ENCODE results near the gene DOLPP1.

DOLPP1 gene

DNA sequence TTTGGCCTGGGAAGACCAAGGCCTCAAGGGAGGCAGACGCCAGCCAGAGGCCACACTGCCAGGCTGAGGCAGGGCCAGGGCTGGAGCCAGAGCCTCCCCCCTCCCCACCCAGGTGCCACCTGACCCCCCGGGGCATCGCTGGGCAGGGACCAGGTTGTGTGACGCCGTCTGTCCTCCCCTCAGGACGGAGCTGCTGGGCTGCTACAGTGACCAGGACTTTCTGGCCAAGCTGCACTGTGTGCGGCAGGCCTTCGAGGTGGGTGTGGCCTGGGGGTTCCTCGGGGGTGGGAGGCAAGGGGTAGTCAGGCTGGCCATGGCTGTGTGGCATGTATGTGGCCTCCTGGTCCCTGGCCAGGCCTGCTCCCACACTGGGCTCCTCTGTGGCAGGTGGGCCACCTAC lies 17.9 kb upstream of the DOLPP1 start:
- no peak for DNase-seq (ENCODE audit: low read depth in 2 of 3, low spot score in 2 of 3)

DNA sequence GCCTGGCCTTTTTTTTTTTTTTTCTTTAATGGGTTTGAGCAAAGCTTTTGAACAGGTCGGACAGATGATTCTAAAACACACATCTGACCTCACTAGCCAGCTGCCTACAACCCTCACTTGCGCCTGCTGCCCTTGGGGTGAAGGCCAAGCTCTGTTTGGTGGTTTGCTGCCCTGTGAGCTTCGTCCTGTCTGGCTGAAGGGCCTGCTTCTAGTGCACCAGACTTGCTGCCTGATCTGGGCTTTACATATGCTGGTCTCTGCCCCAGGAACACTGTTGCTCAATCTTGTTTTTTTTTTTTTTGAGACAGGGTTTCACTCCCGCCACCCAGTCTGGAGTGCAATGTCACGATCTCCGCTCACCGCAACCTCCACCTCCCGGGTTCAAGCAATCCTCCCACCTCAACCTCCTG lies 16.4 kb upstream of the DOLPP1 start:
- DNase-seq (ENCODE audit: low read depth in 2 of 3, low spot score in 2 of 3): no peak

DNA sequence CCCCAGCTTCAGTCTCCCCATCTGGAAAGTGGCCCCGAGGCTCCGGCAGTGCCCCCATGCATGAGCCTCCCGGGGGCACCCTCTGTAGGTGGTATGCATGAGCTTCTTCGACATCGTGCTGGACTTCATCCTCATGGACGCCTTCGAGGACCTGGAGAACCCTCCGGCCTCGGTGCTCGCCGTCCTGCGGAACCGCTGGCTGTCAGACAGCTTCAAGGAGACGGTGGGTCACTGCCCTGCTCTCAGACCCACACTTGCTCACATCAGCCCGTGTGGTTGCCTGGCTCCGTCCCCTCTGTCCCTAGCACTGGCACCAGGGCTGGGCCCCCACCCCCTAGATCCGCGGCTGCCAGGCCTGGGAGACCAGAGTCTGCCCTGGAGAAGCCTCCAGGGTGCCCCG lies 12.8 kb upstream of the DOLPP1 start:
- no peak for DNase-seq (ENCODE audit: low read depth in 2 of 3, low spot score in 2 of 3)

DNA sequence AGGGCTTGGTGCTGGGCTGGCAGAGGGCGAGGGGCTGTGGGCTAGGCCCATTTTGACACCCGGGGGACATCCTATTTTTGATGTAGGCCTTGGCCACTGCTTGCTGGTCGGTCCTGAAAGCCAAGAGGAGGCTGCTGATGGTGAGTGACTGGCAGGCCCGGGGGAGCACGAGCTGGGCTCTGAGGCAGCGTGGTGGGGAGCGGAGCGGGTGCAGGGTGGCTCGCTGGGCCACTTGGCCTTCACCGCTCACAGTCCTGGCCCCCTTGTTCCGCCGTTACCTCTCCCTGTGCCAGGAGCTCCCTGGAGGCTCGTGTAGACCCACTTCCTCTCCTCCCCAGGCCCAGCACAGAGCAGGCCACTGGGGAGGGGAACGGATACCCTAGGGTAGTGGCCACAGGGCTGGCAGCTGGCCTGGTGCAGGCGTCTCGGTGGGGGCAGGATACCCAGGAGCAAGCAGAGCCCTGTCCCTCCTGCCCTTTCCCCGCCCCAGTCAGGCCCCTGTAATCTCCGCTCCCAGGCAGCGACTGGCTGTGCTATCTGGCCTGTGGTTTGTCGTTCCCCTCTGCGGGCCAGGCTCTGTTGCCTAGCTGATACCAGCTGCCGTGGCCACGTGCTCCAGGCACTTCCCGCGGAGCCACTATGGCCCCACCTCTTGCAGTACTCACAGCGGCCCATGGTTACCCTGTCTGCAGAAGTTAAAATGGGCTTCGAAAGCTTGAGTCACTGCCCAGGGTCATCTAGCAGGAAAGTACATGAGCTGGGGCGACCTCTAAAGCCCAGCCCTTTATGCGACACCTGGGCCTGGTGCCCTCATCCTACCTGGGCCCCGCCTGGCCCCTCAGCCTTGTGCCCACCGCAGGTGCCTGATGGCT lies 11.7 kb upstream of the DOLPP1 start:
- DNase-seq (ENCODE audit: low read depth in 2 of 3, low spot score in 2 of 3): peak in 2 of 3 experiments; percentile 30 to 49

DNA sequence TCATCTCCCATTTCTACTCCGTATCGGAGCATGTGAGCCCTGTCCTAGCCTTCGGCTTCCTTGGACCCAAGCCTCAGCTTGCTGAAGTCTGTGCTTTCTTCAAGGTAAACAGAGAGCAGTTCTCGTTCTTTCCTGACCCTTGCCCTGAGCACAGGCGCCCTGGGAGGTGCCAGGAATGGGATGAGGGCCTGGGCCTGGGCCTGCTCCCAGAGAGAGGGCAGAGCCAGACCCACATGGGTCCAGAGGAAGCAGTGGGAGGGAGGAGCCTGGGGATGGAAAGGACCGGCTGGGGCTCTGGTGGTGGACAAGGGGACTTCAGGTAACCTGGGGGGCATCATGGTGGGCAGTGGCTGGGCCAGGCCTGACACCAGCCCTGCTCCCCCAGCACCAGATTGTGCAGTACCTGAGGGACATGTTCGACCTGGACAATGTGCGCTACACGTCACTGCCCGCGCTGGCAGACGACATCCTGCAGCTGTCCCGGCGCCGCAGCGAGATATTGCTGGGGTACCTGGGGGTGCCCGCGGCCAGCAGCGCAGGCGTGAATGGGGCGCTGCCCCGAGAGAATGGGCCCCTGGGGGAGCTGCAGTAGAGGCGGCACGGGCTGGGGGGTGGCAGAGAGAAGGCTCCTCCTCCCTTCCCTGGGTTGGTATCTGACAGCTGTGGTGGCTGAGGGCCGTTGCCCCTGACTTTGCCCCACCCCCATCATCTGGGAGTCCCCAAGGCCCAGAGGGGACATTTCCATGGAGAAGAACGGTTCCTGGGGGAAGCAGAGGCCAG lies 10.9 kb upstream of the DOLPP1 start:
- DNase-seq (ENCODE audit: low read depth in 2 of 3, low spot score in 2 of 3): no peak

DNA sequence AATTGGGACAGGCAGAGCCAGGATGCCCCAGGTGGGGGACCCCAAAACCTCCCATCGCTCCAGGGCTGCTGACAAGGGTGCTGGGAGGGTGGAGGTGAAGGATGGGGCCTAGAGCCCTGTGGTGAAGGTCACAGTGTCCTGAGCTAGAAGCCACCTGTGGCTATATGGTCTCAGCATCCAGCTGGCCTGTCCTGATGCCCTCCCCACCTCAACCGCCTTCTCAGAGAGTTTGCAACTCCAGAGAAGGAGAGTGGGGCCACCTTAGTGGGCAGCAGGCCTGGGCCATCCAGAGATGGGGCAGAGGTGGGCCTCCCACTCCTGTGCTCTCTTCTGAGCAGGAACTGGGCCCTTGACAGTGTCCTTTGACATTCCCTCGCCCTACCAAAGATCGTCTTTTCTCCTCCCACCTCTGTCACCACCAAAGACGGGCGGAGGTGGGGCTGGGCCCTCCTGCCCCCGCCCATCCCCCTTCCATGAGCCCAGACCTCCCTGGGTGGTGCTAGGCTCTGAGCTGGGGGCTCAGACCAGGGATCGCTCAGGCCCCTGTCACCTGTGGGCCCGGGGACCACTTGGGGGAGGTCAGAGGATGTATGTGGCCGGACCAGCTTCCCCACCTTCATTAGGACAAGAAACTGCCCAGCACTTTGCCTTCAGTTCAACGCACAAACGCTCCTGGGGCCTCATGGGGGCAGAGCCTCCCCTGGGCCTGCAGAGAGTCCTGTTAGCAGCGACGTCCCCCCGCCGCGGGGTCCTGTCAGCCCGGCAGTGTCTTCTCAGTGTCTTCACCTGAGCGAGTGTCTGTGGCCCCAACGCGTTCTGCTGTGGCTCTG lies 10.0 kb upstream of the DOLPP1 start:
- no peak for DNase-seq (ENCODE audit: low read depth in 2 of 3, low spot score in 2 of 3)

DNA sequence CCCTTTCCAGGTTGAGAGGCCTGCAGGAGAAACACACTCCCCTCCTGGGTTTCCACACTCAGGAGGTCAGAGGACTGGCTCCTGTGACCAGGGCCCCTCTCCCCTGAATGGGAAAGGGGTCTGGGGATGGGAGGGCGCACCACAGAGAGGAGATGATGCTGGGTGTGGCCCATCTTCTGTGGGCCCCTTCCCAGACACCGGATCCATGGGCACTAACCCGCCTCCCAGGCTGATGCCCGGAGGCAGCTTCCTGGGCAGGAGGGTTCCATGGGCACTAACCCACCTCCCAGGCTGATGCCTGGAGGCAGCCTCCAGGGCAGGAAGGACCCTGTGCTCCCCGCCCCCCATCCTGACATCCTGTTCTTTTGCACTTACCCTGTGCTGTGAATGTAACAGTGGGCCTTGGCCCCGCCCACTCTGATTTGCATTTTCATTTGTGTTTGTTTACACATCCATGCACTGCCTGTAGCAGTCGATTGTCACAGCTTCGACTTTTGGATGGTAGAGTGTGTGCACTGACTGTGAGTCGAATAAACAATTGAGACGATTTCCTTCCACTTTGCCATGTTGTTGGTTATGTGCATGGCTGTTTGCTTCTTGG lies 9.3 kb upstream of the DOLPP1 start:
- no peak for DNase-seq (ENCODE audit: low read depth in 2 of 3, low spot score in 2 of 3)

DNA sequence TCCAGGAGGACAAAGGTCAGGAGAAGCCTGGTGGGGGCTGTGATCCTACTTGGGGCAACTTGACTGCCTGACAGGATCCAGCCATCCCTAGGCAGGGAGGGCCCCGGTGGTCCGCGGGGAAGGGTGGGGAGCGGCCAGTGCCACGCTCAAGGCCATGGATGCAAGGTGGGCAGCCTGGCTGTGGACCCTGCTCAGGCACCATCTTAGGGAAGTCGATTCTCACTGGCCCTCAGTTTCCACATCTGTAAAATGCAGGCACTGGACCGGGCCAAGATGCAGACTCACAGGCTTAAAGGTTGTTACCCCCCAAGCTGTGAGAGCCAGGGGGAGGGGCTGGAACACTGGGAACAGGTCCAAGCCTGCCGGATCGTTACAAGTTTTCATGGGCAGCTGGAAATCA lies 8.7 kb upstream of the DOLPP1 start:
- no peak for DNase-seq (ENCODE audit: low read depth in 2 of 3, low spot score in 2 of 3)

DNA sequence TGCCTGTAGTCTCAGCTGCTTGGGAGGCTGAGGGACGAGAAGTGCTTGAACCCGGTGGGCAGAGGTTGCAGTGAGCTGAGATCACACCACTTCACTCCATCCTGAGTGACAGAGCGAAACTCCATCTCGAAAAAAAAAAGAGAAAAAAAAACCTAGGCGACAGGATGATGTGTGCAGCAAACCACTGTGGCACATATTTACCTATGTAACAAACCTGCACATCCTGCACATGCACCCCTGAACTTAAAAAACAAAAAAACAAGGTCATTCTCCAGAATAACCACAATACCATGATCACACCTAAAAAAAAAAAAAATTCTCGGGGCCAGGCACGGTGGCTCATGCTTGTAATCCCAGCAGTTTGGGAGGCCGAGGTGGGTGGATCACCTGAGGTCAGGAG lies 7.5 kb upstream of the DOLPP1 start:
- DNase-seq (ENCODE audit: low read depth in 2 of 3, low spot score in 2 of 3): no peak

DNA sequence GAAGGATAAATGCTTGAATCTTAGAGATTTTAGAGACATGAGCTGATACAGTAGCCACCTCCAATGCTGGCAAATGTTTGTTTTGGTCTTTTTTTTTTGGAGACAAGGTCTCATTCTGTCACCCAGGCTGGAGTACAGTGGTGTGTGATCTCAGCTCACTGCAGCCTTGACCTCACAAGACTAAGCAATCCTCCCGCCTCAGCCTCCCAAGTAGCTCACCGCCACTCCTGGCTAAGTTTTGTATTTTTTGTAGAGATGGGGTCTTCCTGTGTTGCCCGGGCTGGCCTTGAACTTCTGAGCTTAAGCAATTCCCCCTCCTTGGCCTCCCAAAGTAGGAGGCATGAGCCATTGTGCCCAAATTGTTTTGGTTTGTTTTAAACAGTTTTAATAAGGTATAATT lies 6.8 kb upstream of the DOLPP1 start:
- DNase-seq (ENCODE audit: low read depth in 2 of 3, low spot score in 2 of 3): no peak

DNA sequence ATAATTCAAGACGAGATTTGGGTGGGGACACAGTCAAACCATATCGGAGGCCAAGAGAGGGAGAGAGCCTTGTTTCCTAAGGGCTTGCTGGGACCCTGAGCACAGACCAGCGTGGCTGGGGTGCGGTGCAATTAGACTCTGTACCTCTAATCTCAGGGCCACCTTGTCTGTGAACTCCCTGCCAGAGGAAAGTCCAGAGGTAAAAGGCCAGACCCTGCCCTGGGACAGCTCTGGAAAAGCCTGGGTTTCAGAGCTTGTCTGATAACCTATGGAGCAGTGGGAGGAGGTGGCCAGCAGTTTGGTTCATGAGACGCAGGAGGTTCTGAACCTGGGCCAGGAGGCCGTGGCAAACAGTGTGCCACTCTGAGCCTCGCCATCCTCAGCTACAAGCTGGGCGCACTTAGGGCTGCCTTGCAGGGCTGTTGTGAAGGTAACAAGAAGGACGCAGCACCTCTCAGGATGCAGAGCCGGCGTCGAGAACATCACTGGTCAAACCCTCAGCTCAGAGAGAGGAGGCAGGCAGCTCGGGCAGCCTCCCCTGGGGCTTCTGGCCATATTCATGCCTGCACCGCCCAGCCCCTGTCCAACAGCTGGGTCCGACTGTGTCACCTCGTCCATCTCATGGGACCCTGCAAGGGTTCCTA lies 4.8 kb upstream of the DOLPP1 start:
- no peak for DNase-seq (ENCODE audit: low read depth in 2 of 3, low spot score in 2 of 3)

DNA sequence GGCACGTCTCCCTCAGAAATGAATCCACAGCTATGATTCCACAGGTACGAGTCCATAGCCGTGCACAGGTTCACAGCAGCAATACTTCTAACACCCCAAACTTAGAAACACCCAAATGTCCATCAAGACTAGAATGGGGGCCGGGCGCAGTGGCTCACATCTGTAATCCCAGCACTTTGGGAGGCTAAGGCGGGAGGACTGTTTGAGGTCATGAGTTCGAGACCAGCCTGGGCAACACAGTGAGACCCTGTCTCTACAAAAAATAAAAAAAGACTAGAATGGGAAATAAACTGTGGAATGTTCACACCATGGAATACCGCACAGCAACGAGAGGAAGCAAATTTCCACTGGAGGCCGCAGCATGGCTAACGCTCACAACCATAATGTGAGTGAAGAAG lies 4.3 kb upstream of the DOLPP1 start:
- no peak for DNase-seq (ENCODE audit: low read depth in 2 of 3, low spot score in 2 of 3)

DNA sequence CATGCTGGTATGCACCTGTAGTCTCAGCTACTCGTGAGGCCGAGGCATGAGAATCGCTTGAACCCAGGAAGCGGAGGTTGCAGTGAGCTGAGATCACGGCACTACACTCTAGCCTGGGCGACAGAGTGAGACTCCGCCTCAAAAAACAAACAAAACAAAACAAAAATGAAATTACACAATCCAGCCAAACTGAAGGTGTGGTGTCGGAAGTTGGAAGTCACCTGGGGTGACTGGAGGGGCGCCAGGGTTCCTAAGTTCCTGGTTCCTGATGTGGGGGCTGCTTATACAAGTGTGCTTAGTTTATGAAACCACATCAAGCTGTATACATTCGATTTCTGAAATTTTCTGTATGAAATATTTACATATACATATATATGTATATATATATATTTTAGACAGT lies 3.7 kb upstream of the DOLPP1 start:
- DNase-seq (ENCODE audit: low read depth in 2 of 3, low spot score in 2 of 3): no peak

DNA sequence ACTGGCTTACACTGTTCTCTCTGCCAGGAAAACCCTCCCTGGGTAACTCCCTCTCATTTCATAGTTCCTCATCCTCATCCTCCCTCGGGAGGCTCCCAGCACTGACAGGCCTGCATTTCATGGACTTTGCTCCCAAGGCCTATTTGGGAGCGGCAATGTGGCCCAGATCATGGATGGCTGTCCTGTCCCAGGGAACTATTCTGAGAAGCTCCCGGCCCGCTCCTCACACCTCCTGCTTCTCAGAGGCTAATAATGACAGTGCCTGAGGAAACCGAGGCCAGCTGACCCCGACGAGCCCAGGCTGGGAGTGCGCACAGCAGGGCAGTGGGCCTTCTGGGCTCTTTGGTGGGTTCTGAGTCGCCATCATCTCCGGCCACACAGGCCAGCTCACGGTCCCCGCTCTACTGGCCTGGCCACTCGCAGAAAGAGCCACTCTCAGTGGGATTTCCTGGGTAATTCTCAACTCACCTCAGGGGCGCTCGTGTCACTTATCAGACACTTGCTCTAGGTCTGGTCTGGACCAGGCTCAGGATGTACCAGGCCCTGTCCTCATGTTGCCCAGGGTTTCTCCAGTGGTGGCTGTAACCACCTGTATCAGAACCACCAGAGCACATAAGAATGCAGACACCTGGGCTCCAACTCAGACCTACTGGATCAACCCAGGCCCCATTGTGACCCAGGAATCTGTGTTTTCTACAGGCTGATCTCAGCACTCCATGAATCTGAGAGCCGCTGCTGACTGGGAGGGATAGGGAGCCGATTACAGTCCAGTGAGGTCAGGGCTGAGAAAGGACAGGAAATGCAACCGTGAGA lies 2.0 kb upstream of the DOLPP1 start:
- DNase-seq (ENCODE audit: low read depth in 2 of 3, low spot score in 2 of 3): no peak

DNA sequence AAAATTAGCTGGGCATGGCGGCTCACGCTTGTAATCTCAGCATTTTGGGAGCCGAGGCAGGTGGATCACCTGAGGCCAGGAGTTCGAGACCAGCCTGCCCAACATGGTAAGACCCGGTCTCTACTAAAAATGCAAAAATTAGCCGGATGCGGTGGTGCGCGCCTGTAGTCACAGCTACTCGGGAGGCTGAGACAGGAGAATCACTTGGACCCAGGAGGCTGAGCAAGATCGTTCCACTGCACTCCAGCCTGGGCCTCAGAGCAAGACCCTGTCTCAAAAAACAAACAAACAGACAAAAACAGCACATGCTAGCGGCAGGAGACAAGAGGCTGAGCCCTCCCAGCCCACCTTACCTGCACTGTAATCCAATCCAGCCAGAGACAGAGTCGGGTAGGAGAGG lies 1.1 kb upstream of the DOLPP1 start:
- no peak for DNase-seq (ENCODE audit: low read depth in 2 of 3, low spot score in 2 of 3)

DNA sequence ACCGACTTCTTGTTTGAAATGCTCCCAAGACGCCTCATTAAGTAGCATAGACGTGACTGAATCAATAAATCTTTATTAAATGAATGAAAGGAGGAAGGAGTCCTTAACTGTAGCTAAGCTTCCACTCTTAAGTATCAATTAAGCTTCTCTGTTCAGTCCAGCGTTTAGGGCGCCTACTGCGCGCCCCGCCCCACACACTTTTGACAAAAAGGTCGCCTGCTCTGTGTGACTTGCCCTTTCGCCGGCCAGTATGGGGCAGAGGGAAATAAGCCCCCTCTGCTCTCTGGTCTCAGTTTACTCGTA lies 662 bp upstream of the DOLPP1 start:
- no peak for DNase-seq (ENCODE audit: low read depth in 2 of 3, low spot score in 2 of 3)

DNA sequence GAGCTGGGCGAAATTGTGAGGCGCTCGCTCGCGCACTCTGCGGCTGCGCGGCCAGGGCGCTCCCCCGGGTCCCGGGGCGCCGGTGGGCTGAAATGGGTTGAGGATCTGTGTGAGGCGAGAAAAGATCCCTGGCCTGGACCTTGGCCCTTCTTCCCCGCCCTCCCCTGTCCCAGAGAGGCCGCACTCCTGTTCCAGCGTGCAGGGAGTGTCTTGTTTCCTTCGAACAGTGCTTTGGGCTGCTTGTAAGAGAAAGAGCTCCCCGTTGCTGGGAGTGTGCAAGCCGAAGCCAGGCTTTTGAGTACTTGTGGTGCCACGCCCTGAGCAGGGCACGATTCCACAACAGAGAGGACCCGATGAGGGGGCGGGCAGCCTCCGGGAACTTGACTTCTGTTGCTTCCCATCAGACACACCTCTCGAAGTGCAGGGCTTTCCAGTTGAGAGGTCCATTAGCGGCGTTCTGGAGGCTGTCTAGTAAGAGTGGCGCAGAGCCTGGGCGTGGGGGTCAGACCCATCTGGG lies 535 bp downstream of the DOLPP1 start:
- DNase-seq (ENCODE audit: low read depth in 2 of 3, low spot score in 2 of 3): no peak

DNA sequence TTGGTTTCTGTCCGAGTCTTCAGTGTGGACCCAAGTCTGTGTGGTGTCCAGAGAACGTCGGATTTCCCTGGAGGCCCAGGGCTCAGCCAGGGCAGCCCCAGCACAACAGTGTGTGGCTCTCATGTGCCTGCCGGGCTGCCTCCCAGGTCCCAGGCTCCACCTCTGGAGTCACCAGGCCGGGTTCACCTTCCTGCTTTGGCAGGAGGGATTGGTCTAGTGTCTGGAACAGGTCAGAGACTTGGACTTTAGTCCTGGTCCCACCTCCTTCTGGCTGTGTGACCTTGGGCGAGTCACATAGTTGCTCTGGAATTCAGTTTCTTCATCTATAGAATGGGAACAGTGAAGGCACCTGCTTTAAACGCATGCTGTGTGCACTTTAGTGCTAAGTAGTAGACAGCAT lies 3.2 kb downstream of the DOLPP1 start:
- no peak for DNase-seq (ENCODE audit: low read depth in 2 of 3, low spot score in 2 of 3)

DNA sequence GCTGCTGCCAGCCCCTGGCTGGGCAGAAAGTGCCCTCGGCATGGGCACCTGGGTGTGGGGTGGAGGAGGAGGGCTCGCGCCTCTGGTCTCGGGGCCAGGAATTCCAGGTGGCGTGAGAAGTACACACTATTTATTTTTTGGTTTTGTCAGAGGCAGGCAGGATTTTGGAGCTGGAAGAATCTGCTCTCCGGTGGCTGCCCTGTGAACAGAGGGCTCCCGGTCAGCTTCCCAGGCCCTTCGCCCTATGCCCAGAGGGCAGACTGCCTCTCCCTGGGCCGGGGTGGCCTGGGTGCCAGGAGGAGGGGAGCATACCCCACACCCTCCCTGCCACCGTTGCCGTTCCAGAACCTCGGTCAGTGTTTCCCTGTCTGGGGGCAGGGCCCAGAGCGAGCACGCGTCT lies 8.3 kb downstream of the DOLPP1 start:
- DNase-seq (ENCODE audit: low read depth in 2 of 3, low spot score in 2 of 3): no peak

Measured in activated CD8-positive, alpha-beta memory T cell treated with anti-CD3 and anti-CD28 coated beads for 48 hours (primary cell).